HepG2 (cell line): ENCODE measurements around the gene ALKBH2. TPM values are rescaled to one million over a fixed set of nuclear protein-coding genes. Genes with fewer than 3 reads are reported as not detected.

ENCODE experiments used
- ATAC-seq: fragments of 200-7000 bp; cut with Tn5 transposase; 3 replicates; pipeline ENCODE4 v1.9.1; 2020; ENCODE audit warnings: mild to moderate bottlenecking, moderate library complexity
- BruUV-seq: library from RNA; stranded (reverse); fragments of 400-500 nt; replicated peaks from 2 replicates; lab custom pipeline; 2021; lab: Mats Ljungman, UMichigan
- CTCF ChIA-PET: fragments of 300-600 bp; formaldehyde crosslinking; extraction: SDS; loops from one replicate; lab custom pipeline; 2021; ENCODE audit warnings: low total read pairs, inconsistent platforms, low intra/inter-chr PET ratio; lab: Yijun Ruan, JAX
- POLR2A ChIA-PET: fragments of 350-600 bp; sonication (Branson Sonifier 250); formaldehyde crosslinking; loops from one replicate; lab custom pipeline; 2020; ENCODE audit warnings: antibody characterized with exemption, inconsistent platforms; lab: Yijun Ruan, JAX
- DNase-seq: peaks from one replicate; pipeline ENCODE4 v3.0.0-alpha.2; 2015; ENCODE audit warnings: low spot score
- FAIRE-seq: peaks from 3 replicates; lab custom pipeline; 2011; peaks lifted over from hg19 to GRCh38; lab: Jason Lieb, UNC
- H2AFZ ChIP-seq: one replicate; pipeline ENCODE4 v1.6.1; 2011; ENCODE audit warnings: low read length, inconsistent platforms
- H3K27ac ChIP-seq: fragments of 300-600 bp; 3 replicates; pipeline ENCODE4 v1.8.0; 2011; ENCODE audit warnings: mixed run types, mild to moderate bottlenecking, mixed read lengths, low read length, inconsistent platforms; ENCODE audit not compliant: insufficient read depth; ENCODE audit errors: extremely low read length
- H3K27me3 ChIP-seq, 2 experiments: fragments of 200-600 bp in 1 of 2; 2 replicates in 1 of 2; 3 replicates in 1 of 2; pipeline versions ENCODE4 v1.6.0 to v1.8.0; 2011; ENCODE audit warnings: low read length in 2 of 2, mild to moderate bottlenecking in 2 of 2, moderate library complexity in 2 of 2, inconsistent platforms in 1 of 2; ENCODE audit not compliant: insufficient read depth in 2 of 2, control insufficient read depth in 1 of 2
- H3K36me3 ChIP-seq, 2 experiments: fragments of 200-600 bp in 1 of 2; replicated peaks in 1 of 2; 2 replicates in 1 of 2; 3 replicates in 1 of 2; pipeline versions ENCODE4 v1.5.1 to v1.8.0; 2011; ENCODE audit warnings: low read length in 2 of 2, inconsistent platforms in 1 of 2; ENCODE audit not compliant: insufficient read depth in 2 of 2, control insufficient read depth in 1 of 2
- H3K4me1 ChIP-seq: 2 replicates; pipeline ENCODE4 v1.5.1; 2012; ENCODE audit warnings: low read length, inconsistent platforms; ENCODE audit not compliant: insufficient read depth
- H3K4me2 ChIP-seq: 2 replicates; pipeline ENCODE4 v1.6.0; 2011; ENCODE audit warnings: low read depth, low read length, inconsistent platforms
- H3K4me3 ChIP-seq, 3 experiments: fragments of 200-600 bp in 1 of 3; sonication (generic), shearing (Covaris generic) in 1 of 3; replicated peaks in 1 of 3; 2 replicates each; pipeline ENCODE4 v1.5.1; 2011 to 2016; ENCODE audit warnings: low read length in 3 of 3, inconsistent platforms in 2 of 3, low read depth in 2 of 3, mild to moderate bottlenecking in 2 of 3, control low read depth in 1 of 3, mixed read lengths in 1 of 3; ENCODE audit not compliant: insufficient read depth in 1 of 3
- H3K79me2 ChIP-seq: one replicate; pipeline ENCODE4 v1.6.1; 2011; ENCODE audit warnings: low read length, inconsistent platforms; ENCODE audit not compliant: insufficient read depth
- H3K9ac ChIP-seq: 2 replicates; pipeline ENCODE4 v1.6.0; 2011; ENCODE audit warnings: mild to moderate bottlenecking, low read depth, low read length, inconsistent platforms; ENCODE audit not compliant: insufficient read depth
- H3K9me3 ChIP-seq: 2 replicates; pipeline ENCODE4 v1.5.1; 2012; ENCODE audit warnings: mild to moderate bottlenecking, low read length
- H4K20me1 ChIP-seq: 2 replicates; pipeline ENCODE4 v1.6.0; 2011; ENCODE audit warnings: inconsistent platforms, mild to moderate bottlenecking, low read length, moderate library complexity; ENCODE audit not compliant: insufficient read depth
- BCL6 ChIP-seq: IDR thresholded peaks from 2 replicates; pipeline ENCODE4 v1.6.1; 2016; ENCODE audit warnings: missing genetic modification reagents, missing compliant biosample characterization
- CBX2 ChIP-seq, 2 experiments: fragments of 200-600 bp in 1 of 2; sonication (generic); formaldehyde crosslinking in 1 of 2; IDR thresholded peaks; 2 replicates each; pipeline versions ENCODE4 v1.7.0 to v1.8.1; 2018 to 2022; ENCODE audit warnings: low read depth in 2 of 2, low read length in 1 of 2, mild to moderate bottlenecking in 1 of 2, missing genetic modification reagents in 1 of 2
- ELF3 ChIP-seq: IDR thresholded peaks from 2 replicates; pipeline ENCODE4 v1.6.1; 2016; ENCODE audit warnings: missing genetic modification reagents, missing compliant biosample characterization
- KDM5A ChIP-seq: fragments of 200-600 bp; sonication (generic); IDR thresholded peaks from 2 replicates; pipeline ENCODE4 v1.7.0; 2018; ENCODE audit warnings: antibody characterized with exemption, mild to moderate bottlenecking, low read length, borderline replicate concordance
- MATR3 ChIP-seq: sonication (generic); formaldehyde crosslinking; IDR thresholded peaks from 2 replicates; pipeline ENCODE4 v1.4.0; 2020; ENCODE audit warnings: missing genetic modification reagents
- MEIS2 ChIP-seq: sonication (generic); formaldehyde crosslinking; IDR thresholded peaks from 2 replicates; pipeline ENCODE4 v1.9.0; 2021; ENCODE audit warnings: mild to moderate bottlenecking, missing genetic modification reagents
- MXD1 ChIP-seq: sonication (generic); formaldehyde crosslinking; IDR thresholded peaks from 2 replicates; pipeline ENCODE4 v1.4.0; 2020; ENCODE audit warnings: mild to moderate bottlenecking, missing genetic modification reagents
- RARG ChIP-seq: sonication (generic); formaldehyde crosslinking; IDR thresholded peaks from 2 replicates; pipeline ENCODE4 v1.4.0; 2020; ENCODE audit warnings: low read depth, mild to moderate bottlenecking, missing genetic modification reagents
- SKI ChIP-seq: fragments of 450-650 bp; IDR thresholded peaks from one replicate; pipeline ENCODE4 v1.6.1; 2018; ENCODE audit warnings: mild to moderate bottlenecking; ENCODE audit not compliant: partially characterized antibody
- TBP ChIP-seq: sonication (generic); formaldehyde crosslinking; IDR thresholded peaks from 2 replicates; pipeline ENCODE4 v1.5.0; 2020; ENCODE audit warnings: missing genetic modification reagents
- TEAD2 ChIP-seq: sonication (generic); formaldehyde crosslinking; IDR thresholded peaks from 2 replicates; pipeline ENCODE4 v1.9.0; 2021; ENCODE audit warnings: missing genetic modification reagents
- ZFY ChIP-seq: sonication (generic); formaldehyde crosslinking; IDR thresholded peaks from 2 replicates; pipeline ENCODE4 v1.4.0; 2020; ENCODE audit warnings: missing genetic modification reagents
- ZNF280D ChIP-seq: sonication (generic); formaldehyde crosslinking; IDR thresholded peaks from 2 replicates; pipeline ENCODE4 v1.5.1; 2020; ENCODE audit warnings: mild to moderate bottlenecking, missing genetic modification reagents
- ZNF3 ChIP-seq: IDR thresholded peaks from 2 replicates; pipeline ENCODE4 v1.7.0; 2017; ENCODE audit warnings: inconsistent platforms
- WGBS: methylation state at CpG from one replicate; pipeline ENCODE4 v1.1.6; 2017; ENCODE audit warnings: low lambda C conversion rate; 5-methylcytosine and 5-hydroxymethylcytosine counted together
- in situ Hi-C: cut with HindIII; loops from 2 replicates; pipeline ENCODE4 v1.10.0; 2017; ENCODE audit warnings: low pct_unique_long_range_greater_than_20kb; ENCODE audit not compliant: extremely low pct_ligation_motif_present
- intact Hi-C: fragments of 100-400 bp; cut with micrococcal nuclease; formaldehyde crosslinking; loops from one replicate; pipeline ENCODE4 v1.10.0; 2022; ENCODE audit not compliant: unreplicated experiment
- polyA plus RNA-seq, 8 experiments: library from polyadenylated mRNA; depleted of rRNA in 3 of 8; stranded (reverse) in 7 of 8; unstranded in 1 of 8; fragments of >200 nt; fragmentation: Illumina TruSeq in 4 of 8; extraction: Trizol in 4 of 8; gene quantifications; 2 replicates each; pipeline versions ENCODE4 v1.2.1 to v1.2.3, GENCODE V29; 2011 to 2016; ENCODE audit warnings: low read depth in 4 of 8, missing spikeins in 1 of 8, mixed read lengths in 1 of 8; ENCODE audit not compliant: insufficient read depth in 1 of 8
- total RNA-seq, 5 experiments: library from RNA; depleted of rRNA; stranded (reverse); fragments of >200 nt; fragmentation: Illumina TruSeq; extraction: Trizol; gene quantifications; 2 replicates each; pipeline ENCODE4 v1.2.3, GENCODE V29; 2016; ENCODE audit warnings: low read depth in 1 of 5

ALKBH2 gene
- total and polyA plus RNA-seq, 2 of the 13 experiments (the other 11 are each of a cell fraction or from before 2014, with no cell fraction given), result 21.0 to 40.5 TPM

GRCh38 chr12:109112720-109113465 lies 19.6 kb upstream of the ALKBH2 start:
- intact Hi-C loops (no loop called here), in situ Hi-C loops (no loop called here)
- CTCF ChIA-PET, result no interaction called here
- no peaks in the 10 kb centered on the region for H4K20me1 ChIP-seq
- H3K9me3 ChIP-seq, result no peaks in the 10 kb centered on the region
- H3K4me3 ChIP-seq, result peak overlapping the region; percentile 2 to 56 (median 28)
- no TSS peak for BruUV-seq
- FAIRE-seq, result no peak
- H3K4me2 ChIP-seq, result peak overlapping the region; percentile 74
- peaks cover 13% of the 10 kb centered on the region for H3K79me2 ChIP-seq
- POLR2A ChIA-PET, result interaction anchor here (1.4 to 1.7 kb wide), 2 partner anchors 42 to 86 kb away, joined by 3 to 6 read pairs; no protein-coding TSS in a partner anchor
- 34% methylated on average over 11 of the region's 11 CpGs for WGBS
- no peak; the same call in 2 of the 3 replicates for ATAC-seq
- H2AFZ ChIP-seq, result no peak overlapping the region
- H3K4me1 ChIP-seq, result peaks cover 72% of the 10 kb centered on the region
- H3K27ac ChIP-seq, result peak overlapping the region; percentile 79
- H3K9ac ChIP-seq, result peak overlapping the region; percentile 66
- H3K36me3 ChIP-seq, result peaks cover 3 to 10% of the 10 kb centered on the region in 2 experiments; a peak in 4 of 5 replicates
- no peaks in the 10 kb centered on the region for H3K27me3 ChIP-seq
- peak; percentile 29 for DNase-seq
- no peak for TF ChIP-seq MATR3 (CRISPR knock-in tag)
- TF ChIP-seq KDM5A, result no peak; the same call in 1 of the 2 replicates
- TF ChIP-seq TBP (CRISPR knock-in tag), result no peak
- TF ChIP-seq ZFY, result no peak
- TF ChIP-seq ELF3, result no peak
- TF ChIP-seq MEIS2 (CRISPR knock-in tag), result no peak
- TF ChIP-seq ZNF280D (CRISPR knock-in tag), result no peak
- no peak for TF ChIP-seq ZNF3 (CRISPR knock-in tag)
- no peak for TF ChIP-seq CBX2 (IDR thresholded peaks at IDR 0.05; ENCODE audit: low read depth, low read length)
- TF ChIP-seq CBX2 (CRISPR knock-in tag; IDR thresholded peaks at IDR 0.05; ENCODE audit: low read depth), result no peak
- no peak for TF ChIP-seq RARG (CRISPR knock-in tag)
- no peak for TF ChIP-seq MXD1 (CRISPR knock-in tag)
- no peak for TF ChIP-seq BCL6 (CRISPR knock-in tag)
- TF ChIP-seq SKI, result no peak
- TF ChIP-seq TEAD2 (CRISPR knock-in tag), result no peak
